Measurements from ENCODE around the gene TNNT3.

GRCh38 chr11:1967641-1968225 lies 48.2 kb downstream of the TNNT3 start:
- TF ChIP-seq GATA2 (IDR thresholded peaks at IDR 0.05; ENCODE audit: low read depth, low read length) (no peak), GATA3 (IDR thresholded peaks at IDR 0.05; ENCODE audit: low read depth, low read length) (no peak)
